ENCODE data around the gene ANTXR2.
"Not testable (repeated sequence)": the region's sequence is repeated elsewhere in the genome, so short reads cannot be mapped to it uniquely, and the experiment has no call there.

The ANTXR2 gene

DNA sequence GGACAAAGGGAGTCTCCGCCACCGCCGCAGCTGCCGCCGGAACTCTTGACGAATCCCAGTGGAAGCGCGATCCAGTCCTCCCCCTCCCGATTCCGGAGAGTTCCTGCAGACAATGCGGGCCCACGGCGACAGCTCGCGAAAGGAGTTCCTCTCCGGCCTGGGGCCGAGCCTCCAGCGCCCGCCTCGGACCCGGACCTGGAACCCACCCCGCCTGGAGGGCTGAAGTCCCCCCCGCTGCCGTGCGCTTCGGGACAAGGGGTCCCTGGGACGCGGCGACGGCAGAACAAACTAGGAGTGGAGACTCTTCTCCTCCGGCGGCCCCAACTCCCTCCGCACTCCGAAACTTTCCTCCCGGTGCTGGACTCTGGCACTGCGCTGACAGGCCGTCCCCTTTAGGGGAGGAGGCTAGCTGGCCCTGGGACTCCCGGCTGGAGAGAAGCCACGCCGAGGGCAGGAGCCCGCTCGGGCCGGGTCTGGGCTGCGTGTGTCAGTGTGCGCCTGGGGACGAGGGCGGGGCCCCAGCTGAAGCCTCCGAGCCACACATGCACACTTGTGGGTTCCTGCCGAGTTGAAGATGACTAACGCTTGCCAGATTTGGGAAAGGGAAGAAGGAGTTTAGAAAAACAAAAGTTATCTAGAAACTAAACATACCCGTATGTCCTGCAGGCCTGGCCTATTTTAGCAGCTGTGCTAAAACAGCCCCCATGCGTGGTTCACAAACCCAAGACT, at the start of gene ANTXR2:
Gene ANTXR2, minus strand, starts transcription at position 486 of the 729 bp plus-strand sequence. CDS start 669 bp downstream, outside the sequence.
- peak; percentile 97 for DNase-seq (ENCODE audit: low read depth)
- peak within 1 kb of the TSS; percentile 85 for H3K4me3 ChIP-seq (ENCODE audit: low read length)
- TF ChIP-seq, protein P1, sequence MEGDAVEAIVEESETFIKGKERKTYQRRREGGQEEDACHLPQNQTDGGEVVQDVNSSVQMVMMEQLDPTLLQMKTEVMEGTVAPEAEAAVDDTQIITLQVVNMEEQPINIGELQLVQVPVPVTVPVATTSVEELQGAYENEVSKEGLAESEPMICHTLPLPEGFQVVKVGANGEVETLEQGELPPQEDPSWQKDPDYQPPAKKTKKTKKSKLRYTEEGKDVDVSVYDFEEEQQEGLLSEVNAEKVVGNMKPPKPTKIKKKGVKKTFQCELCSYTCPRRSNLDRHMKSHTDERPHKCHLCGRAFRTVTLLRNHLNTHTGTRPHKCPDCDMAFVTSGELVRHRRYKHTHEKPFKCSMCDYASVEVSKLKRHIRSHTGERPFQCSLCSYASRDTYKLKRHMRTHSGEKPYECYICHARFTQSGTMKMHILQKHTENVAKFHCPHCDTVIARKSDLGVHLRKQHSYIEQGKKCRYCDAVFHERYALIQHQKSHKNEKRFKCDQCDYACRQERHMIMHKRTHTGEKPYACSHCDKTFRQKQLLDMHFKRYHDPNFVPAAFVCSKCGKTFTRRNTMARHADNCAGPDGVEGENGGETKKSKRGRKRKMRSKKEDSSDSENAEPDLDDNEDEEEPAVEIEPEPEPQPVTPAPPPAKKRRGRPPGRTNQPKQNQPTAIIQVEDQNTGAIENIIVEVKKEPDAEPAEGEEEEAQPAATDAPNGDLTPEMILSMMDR (conservative IDR thresholded peaks at IDR 0.05; ENCODE audit: low read length) = no peak; the same call in none of the 2 replicates

DNA sequence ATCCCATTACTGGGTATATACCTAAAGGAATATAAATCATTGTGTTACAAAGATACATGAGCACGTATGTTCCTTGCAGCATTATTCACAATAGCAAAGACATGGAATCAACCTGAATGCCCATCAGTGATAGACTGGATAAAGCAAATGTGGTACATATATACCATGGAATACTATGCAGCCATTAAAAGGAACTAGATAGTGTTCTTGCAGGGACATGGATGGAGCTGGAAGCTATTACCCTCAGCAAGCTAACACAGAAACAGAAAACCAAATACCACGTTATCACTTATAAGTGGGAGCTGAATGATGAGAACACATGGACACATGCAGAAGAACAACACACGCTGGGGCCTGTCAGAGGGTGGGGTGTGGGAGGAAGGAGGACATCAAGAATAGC, 48.8 kb upstream of the ANTXR2 start:
- not testable (repeated sequence) for DNase-seq (ENCODE audit: low read depth); H3K4me3 ChIP-seq (ENCODE audit: low read length)

DNA sequence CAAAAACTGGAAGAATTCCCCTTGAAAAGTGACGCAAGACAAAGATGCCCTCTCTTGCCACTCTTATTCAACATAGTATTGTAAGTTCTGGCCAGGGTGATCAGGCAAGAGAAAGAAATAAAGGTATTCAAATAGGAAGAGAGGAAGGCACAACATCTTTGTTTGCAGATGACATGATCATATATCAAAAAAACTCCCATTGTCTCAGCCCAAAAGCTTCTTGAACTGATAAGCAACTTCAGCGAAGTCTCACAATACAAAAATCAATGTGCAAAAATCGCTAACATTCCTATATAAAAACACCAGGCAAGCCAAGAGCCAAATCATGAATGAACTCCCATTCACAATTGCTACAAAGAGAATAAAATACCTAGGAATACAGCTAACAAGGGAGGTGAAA, 46.6 kb upstream of the ANTXR2 start:
- not testable (repeated sequence) for DNase-seq (ENCODE audit: low read depth); H3K4me3 ChIP-seq (ENCODE audit: low read length)

DNA sequence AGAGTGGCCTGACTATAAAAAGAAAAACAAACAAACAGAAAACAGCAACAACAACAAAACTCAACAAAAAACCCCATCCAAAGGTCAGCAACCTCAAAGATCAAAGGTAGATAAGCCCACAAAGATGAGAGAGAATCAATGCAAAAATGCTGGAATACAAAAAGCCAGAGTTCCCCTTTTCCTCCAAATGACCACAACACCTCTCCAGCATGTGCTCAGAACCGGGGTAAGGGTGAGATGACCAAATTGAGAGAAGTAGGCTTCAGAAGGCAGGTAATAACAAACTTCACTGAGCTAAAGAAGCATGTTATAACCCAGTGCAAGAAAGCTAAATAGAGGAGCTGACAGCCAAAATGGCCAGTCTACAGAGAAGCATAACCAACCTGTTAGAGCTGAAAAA, 43.5 kb upstream of the ANTXR2 start:
- no peak overlapping the region for H3K4me3 ChIP-seq (ENCODE audit: low read length)
- DNase-seq (ENCODE audit: low read depth) = no peak
- TF ChIP-seq, protein P1 (conservative IDR thresholded peaks at IDR 0.05; ENCODE audit: low read length) = no peak

DNA sequence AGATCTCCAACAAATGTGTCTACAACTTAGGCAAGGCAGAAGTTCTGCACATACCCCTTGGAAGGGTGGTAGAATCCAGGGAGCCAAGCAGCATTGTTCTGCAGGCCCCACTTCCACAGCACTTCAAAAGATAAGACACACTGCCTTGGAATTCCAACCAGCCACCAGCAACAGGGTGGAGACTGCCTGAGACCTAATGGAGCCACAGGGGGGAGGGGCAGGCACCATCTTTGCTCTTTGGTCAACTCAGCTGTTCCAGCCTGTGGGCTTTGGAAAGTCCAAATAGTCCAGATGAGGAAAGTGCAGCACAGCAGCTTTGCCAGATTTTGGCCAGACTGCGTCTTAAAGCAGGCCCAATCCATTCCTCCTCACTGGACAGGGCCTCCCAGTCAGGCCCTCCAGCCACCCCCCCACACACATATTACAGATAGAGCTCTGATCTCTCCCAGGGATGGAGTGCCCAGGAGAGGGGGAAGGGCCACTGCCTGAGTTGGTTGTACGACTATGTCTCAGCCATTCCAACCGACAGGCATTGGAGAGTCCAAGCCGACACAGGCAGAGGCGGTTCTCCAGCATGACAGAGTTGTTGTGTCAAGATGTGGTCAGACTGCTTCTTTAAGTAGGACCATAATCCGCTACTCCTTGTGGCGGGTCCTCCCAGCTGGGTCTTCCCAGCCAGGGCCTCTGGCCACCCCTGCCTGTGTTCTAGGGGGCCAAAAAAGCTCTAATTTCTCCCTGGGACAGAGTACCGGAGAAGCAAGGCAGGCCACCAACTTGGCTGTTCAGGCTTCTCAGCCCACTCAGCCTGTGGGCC, 42.5 kb upstream of the ANTXR2 start:
- TF ChIP-seq, protein P1 (conservative IDR thresholded peaks at IDR 0.05; ENCODE audit: low read length) = no peak
- H3K4me3 ChIP-seq (ENCODE audit: low read length) = no peak overlapping the region
- peak; percentile 46 for DNase-seq (ENCODE audit: low read depth)

DNA sequence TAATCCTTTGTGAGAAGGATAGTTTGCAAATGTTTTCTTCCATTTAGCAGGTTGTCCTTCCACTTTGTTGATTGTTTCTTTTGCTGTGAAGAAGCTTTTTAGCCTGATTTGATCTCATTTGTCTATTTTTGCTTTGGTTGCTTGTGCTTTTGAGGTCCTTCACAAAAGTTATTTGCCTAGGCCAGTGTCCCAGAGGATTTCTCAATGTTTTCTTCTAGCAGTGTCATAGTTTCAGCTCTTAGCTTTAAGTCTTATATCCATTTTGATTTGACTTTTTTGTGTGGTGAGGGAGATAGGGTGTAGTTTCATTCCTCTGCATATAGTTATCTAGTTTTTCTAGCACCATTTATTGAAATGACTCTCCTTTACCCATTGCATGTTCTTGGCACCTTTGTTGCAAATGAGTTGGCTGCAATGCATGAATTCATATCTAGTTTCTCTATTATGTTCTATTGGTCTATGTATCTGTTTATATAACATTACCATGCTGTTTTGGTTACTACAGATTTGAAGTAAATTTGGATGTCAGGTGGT, 41.8 kb upstream of the ANTXR2 start:
- TF ChIP-seq, protein P1 (conservative IDR thresholded peaks at IDR 0.05; ENCODE audit: low read length) = no peak
- DNase-seq (ENCODE audit: low read depth) = no peak
- H3K4me3 ChIP-seq (ENCODE audit: low read length) = no peak overlapping the region

DNA sequence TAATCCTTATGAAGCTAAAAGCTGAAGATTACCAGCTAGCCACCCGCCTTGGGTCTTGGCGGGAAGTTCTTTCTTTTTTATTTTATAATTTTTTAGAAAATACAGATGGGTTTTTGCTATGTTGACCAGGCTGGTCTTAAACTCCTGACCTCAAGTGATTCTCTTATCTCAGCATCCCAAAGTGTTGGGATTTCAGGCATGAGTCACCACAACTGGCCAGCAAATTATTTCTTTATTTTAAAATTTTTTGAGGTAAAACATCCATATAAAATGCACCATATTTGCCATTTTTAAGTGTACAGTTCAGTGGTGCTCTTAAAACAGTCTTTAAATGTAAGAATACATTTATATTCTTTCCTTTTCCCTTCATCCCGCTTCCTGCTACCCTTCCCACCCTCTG, 40.6 kb upstream of the ANTXR2 start:
- H3K4me3 ChIP-seq (ENCODE audit: low read length) = no peak overlapping the region
- TF ChIP-seq, protein P1 (conservative IDR thresholded peaks at IDR 0.05; ENCODE audit: low read length) = no peak

DNA sequence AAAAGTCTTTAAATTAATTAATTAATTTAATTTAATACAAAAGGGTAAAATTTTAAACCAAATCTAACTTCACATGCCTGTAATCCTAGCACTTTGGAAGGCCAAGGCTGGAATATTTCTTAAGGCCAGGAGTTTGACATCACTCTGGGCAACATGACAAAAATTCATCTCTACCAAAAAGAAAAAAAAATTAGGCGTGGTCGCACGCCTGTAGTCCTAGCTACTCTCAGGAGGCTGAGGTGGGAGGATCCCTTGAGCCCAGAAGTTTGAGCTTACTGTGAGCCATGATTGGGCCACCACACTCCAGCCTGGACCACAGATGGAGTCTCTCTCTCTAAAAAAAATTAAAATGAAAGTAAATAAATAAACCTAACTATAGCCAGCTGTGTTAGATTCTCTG, 39.2 kb upstream of the ANTXR2 start:
- TF ChIP-seq, protein P1 (conservative IDR thresholded peaks at IDR 0.05; ENCODE audit: low read length) = no peak
- peak; percentile 88 for DNase-seq (ENCODE audit: low read depth)
- no peak overlapping the region for H3K4me3 ChIP-seq (ENCODE audit: low read length)

More for the DNA sequence above, 40.6 kb upstream of the ANTXR2 start:
- DNase-seq (ENCODE audit: low read depth) = no peak
